Hepatic stellate cell (primary cell): ENCODE results near the gene TOB1.
"Not testable (repeated sequence)": the region's sequence is repeated elsewhere in the genome, so short reads cannot be mapped to it uniquely, and the experiment has no call there.

Experiments
- DNase-seq: peaks from one replicate; pipeline ENCODE4 v3.0.0; 2011; ENCODE audit warnings: low spot score

Gene TOB1

GRCh38 chr17:50898369-50899004 lies 32.3 kb upstream of the TOB1 start:
- no peak for DNase-seq

DNA sequence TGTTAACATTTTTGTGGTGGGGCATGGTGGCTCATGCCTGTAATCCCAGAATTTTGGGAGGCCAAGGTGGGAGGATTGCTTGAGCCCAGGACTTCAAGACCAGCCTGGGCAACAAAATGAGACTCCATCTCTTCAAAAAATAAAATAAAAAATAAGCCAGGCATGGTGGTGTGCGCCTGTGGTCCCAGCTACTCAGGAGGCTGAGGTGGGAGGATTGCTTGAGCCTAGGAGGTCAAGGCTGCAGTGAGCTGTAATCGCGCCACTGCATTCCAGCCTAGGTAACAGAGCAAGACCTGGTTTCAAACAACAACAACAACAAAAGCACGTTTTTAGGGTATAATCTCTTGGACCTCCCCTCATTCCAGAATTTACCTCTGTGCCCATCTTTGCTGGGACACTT lies 28.4 kb upstream of the TOB1 start:
- DNase-seq = not testable (repeated sequence)

DNA sequence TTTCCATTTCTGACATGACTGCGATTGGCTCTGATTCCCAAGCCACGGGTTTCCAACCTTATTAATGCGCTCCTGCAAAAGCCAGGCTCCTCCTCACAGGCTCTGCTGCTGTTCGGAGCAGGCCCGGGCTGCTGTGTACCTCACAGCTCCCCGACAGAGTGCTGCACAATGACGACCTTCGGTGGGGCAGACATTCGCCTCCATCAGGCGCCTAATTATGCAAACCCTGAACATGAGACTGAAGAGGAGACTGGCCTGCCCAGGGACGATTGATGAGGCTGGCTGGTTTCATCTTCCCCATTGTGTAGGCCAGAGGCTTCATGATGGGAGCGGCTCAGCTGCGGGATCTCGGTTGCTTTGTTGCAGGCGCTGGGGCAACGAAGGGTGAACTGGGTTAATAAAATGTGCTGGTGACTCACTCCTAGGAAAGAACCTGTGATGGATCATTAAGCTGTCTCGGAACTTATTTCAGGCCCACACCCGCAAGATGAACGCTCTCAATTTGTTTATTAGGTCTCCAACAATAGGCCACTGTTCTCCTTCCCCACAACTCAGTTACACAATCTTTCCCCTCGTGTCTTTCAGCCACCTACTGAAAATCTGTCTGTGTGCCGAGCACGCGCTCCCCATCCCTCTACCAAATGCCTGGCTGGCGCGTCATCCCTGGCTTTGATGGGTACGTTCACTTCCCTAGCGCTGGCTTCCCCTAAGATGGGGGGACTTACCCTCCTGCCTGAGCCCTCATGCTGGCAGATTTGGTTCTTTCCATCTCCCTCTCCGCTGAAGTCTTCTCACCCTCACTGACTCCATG lies 27.2 kb upstream of the TOB1 start:
- DNase-seq = no peak

GRCh38 chr17:50892101-50892776 lies 26.1 kb upstream of the TOB1 start:
- no peak for DNase-seq

DNA sequence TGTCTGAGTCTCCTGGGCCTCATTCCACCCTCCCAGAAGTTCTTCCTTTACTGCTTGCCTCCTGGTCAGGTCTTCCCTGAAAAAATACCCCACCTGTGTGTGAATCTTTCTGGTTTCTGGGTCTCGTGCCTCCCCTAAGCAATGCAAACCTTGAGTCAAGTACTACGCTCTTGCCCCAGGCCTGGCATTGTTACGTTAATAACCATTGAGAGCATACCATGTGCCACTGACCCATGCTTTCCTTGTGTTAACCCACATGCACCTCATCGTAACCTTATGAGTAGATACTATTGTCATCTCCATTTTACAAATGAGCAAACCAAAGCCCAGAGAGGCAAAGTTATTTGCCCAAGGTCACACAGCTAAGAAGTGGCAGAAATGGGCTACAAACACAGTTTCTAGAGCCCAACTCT lies 25.4 kb upstream of the TOB1 start:
- no peak for DNase-seq

DNA sequence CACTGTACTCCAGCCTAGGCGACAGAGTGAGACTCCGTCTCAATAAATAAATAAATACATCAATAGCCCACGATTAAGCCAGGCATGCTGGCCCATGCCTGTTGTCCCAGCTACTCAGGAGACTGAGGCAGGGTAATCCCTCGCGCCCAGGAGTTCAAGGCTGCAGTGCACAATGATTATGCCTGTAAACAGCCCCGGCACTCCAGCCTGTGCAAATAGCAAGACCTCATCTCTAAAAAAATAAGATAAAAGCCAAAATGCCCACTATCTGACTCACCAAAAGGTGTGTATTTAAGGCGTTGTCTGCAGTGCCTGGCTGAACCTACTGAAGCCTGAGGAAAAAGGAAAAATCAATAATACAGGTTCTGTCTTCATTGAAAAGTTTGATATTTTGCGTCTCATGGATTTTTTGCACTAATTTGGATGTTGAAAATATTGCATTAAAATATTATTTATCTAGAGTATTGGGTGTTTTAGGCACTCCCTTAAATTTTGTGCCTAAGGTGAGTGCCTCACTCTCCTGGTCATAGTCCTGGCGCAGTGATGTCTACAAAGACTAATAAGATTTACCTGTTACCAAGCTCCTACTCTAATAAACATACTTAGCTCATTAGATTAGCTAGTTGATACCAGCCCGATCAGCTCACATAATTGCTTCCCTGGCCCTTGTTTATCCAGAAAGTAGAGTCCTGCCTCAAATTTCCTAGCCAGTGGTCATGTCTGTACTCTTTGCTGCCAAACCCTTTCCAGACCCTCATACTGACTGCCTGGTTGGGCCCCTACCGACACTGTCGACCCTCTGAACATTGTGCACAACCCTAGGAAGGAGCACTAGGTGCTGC lies 24.7 kb upstream of the TOB1 start:
- DNase-seq = no peak

GRCh38 chr17:50889528-50890118 lies 23.5 kb upstream of the TOB1 start:
- no peak for DNase-seq

DNA sequence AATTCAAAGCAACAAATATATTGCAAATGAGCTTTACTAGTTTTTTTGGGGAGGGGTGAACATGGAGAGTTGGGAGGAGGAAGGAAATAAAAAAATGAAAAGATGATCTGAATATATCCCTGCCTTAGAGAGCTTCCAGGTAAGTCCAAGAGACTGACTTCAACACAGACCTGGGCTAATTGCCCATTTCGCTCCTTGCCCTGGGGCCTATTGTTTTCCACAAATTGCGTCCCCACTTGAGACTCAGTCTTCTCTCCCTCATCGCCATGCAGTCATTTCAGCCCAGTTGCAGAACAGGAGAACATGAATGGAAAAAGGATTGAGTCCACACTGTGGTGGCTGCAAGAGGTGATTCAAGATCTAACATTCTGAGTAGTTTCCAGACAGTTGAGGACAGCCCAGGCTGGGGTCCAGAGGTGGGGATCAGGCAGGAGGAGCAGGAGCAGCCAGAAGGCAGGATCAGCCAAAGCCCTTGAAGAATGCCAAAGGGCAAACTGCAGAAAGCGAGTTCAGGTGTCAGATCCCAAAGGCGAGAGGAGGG lies 21.6 kb upstream of the TOB1 start:
- no peak for DNase-seq

DNA sequence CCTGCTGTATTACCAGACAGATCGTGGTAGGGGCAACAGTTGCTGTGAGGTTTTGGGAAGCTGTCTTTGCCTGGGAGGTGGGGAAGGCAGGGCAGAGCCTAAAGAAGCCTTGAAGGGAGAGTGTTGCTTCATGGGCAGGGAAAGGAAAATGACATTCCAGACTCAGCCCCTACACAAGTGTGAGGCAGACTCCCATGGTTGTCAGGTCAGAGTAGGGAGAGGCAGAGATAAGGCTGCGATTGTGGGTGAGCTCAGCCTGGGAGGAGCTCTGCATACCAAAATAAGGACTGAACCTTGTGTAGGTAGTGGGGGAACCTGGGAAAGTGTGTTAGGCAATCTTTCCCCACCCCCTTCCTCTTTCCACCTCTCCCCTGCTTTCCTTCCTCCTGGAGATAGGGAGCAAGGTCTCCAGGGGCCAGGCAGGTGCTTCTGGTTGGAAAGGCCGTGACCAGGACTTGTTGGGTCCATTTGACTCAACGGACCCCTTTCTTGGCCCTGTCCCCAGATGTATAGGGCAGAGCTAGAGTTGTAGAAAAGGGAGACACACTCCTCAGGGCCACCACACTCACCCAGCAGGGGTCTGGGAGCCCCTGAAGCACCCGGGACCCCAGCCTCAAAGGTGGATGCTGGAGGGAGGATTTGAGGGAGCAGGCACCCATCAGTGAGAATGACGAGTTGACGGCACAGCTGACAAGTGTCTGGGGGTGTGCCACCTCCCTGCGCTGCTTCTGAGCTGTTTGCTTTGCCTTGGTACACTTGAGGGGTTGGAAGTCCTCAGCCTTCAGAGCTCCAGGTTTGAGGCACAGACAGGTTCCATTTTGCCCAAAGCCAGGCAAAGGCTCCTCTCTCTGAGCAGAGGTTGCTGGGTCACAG lies 18.5 kb upstream of the TOB1 start:
- no peak for DNase-seq

- no peak for DNase-seq
These were observed 17.8 kb upstream of the TOB1 start for GRCh38 chr17:50883850-50884438.

DNA sequence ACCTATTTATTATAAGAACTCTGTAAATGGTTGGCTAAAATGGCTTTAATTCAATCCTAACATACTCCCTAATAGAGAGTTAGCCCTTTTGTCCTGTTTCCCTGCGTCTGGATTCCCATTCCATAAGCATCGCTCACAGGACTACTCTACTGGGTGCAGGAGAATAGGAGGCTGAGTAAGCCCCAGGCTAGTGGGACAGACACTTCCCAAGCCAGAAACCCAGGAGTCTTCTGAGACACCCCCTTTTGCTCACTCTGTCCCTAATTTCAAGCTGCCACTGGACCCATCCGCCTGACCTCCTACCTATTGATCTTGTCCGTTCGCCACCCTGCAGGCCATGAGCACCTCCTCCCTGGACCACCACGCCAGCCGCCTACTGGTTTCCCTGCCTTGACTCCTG lies 16.7 kb upstream of the TOB1 start:
- peak; percentile 74 for DNase-seq

DNA sequence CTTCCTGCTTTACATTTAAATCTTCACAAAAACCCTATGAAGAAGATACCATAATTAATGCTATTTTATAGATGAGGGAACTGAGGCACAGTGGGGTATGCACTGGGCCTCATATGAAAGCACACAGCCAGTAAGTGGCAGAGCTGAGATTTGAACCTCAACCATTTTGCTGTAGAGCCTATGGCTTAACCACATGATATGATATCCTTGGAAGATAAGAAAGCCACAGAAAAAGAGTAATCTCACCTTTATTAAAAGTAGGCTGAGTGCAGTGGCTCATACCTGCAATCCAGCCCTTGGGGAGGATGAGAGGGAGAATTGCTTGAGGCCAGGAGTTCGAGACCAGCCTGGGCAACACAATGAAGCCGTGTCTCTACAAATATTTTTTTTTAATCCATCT lies 15.0 kb upstream of the TOB1 start:
- DNase-seq = no peak

DNA sequence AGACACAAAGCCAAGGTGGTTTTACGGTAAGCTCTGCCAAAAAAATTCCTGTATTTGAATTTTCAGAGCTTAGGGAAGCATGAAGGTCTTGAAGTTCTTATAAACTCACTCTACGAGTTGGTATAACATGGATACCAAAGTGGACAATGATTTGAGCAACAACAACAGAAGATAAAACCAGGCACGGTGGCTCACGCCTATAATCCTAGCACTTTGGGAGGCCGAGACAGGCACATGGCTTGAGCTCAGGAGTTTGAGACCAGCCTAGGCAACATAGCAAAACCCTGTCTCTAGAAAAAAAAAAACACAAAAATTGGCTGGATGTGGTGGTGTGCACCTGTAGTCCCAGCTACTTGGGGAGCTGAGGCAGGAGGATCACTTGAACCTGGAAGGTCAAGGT lies 12.9 kb upstream of the TOB1 start:
- no peak for DNase-seq

DNA sequence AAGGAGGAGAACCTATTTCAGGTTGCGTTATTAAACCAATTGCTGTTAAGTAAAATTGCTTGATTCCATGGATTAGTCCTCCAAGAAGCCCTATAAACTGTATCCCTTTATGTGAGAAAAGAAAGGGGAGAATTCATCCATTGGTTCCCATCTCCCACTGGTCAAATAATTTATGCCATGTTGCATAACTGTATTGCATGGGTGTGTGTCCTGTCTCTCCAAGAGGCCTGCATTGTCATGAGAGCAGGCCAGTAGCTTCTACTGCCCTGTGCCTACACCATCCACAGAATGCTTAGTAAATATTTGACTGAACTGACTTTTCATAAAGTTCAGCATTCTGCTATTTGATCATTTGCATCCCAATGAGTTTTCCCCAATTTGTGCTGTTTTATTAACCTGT lies 11.7 kb upstream of the TOB1 start:
- no peak for DNase-seq

DNA sequence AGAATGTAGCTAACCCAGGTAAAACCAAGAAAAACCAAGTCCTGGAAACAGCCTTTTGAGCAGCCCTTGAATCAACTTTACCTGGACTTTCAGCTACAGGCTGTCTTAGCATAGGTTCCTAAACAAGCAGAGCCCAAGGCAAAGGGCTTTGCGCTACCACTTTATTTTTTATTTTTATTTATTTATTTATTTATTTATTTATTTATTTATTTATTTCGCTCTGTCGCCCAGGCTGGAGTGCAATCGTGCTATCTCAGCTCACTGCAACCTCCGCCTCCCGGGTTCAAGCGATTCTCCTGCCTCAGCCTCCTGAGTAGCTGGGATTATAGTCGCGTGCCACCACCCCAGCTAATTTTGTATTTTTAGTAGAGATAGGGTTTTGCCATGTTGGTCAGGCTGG lies 10.9 kb upstream of the TOB1 start:
- DNase-seq = not testable (repeated sequence)

DNA sequence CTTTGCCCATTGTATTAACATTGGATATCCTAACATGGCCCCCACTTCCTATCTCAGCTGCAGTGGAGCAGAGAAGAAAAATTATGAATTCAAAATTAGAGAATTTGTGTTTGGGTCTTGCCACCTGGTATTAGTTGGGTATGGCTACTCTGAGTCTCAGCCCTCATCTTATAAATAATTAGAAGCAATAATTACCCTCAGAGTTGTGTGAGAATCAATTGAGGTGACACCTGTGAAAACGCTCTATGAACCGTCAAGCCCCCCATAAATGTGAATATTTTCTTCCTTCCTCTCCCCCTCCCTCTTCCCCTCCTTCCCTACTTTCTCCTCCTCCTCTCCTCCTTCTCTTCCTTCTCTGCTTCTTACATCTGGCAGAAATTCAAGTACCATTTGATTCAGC lies 8.9 kb upstream of the TOB1 start:
- no peak for DNase-seq

- no peak for DNase-seq
These were observed 6.7 kb upstream of the TOB1 start for GRCh38 chr17:50872710-50873424.

- no peak for DNase-seq
These were observed 5.7 kb upstream of the TOB1 start for GRCh38 chr17:50871898-50872297.

DNA sequence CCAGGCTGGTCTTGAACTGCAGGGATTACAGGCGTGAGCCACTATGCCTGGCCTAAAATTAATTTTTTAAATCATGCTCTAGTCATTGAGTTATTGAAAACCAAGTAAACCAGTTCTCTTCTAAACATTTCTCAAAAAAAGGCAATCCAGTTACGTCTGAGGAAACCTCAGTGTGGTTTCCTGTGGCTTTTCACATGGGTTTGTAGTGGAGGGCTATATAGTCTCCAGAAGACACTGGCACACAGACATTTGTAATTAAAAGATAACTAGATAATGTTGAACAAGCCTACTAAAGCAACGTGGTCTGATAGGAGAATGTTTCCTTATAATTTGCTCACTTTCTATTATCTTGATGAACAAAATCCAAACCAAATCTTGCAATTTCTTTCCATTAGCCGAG lies 5.2 kb upstream of the TOB1 start:
- no peak for DNase-seq

- no peak for DNase-seq
These were observed 2.4 kb upstream of the TOB1 start for GRCh38 chr17:50868602-50869001.
